GM18499 (cell line): ENCODE data around the gene LRRIQ1.
"Not testable (repeated sequence)": the region's sequence is repeated elsewhere in the genome, so short reads cannot be mapped to it uniquely, and the experiment has no call there.

Source experiments
- ATAC-seq: cut with Tn5 transposase; IDR thresholded peaks from one replicate; pipeline ENCODE4 v1.9.1; 2021; ENCODE audit warnings: moderate number of reproducible peaks; ENCODE audit not compliant: insufficient read depth, unreplicated experiment

LRRIQ1 gene

DNA sequence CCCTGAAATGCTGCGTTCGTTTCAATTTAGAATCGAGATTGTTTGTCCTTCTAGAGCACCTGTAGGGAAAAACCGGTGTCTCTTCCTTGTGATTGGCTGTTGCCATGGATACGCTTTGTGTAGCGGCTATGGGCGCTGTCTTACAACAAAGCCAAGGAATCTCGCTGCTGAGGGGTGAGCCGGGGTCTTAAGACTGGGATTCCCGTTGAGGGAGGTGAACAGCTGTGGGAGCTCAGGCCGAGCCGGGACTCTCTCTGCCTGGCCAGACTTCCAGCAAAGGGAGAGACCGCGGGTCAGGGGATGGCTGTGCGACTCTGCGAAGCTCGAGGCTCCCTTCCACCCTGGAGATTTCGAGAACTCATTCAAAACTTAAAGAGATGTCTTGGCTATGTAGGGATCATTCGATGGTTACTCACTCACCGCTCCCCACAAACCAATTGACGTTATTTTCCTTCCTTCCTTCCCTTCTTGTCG, at the start of gene LRRIQ1, which contains the start of gene TSPAN19:
LRRIQ1 (plus strand) TSS at position 118 of the 474 bp plus-strand sequence. CDS start 1,826 bp downstream, outside the sequence.
TSPAN19 (minus strand) TSS at position 44 of the 474 bp plus-strand sequence. CDS start 6,331 bp downstream, outside the sequence.
- peak; percentile 99 for ATAC-seq

GRCh38 chr12:84986586-84986985, 49.6 kb upstream of the LRRIQ1 start:
- ATAC-seq = no peak

DNA sequence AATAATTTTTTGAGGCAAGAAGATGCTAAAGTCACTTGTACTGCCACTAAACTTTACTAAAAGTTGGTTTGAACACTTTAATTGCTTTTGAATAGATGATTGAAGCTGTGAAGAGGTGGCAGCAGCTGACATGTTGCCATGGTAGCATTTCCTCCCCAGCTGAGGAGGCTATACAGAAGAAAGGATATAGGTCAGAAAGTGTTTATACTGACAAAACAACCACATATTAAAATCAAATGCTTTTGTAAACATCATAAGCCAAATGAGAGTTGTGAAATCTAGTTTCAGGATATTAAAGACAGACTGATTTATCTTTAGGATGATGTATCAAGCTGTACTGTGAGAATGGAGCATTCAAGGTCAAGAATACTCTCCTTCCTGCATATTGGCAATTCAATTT, 41.7 kb upstream of the LRRIQ1 start:
- no peak for ATAC-seq

DNA sequence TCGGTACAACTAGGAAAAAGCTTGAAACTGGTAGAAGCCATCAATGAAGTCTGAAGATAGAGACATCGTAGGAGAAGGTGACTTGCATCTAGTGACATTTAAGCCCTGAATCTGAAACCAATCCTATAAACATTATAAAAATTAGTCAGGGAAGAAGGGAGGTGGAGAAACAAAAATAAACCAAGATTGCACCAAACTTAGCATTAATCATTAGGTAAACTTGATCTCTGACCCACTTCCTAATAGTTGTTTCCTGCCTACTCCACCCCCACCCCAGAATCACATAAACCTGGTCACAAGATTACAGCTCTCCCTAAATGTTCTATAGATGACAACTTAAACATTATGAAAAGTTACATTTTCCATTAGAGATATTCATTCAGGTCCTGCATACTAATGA, 40.5 kb upstream of the LRRIQ1 start:
- ATAC-seq = no peak

DNA sequence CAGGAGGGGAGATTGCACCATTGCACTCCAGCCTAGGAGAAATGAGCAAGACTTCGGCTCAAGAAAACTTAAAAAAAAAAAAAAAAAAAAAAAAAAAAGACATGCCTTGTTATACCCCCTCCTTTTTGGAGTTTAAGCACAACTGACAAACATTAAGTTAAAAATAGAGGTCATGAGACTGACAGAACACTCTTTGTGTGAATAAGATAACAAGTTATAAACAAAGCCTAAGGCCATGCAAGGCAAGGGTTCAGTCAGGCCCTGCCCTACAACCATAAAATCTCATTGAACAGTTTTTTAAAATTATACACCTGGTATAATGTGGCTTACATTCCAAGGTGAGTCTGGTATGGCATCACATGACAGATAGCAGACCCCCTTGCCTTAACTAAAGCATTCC, 39.4 kb upstream of the LRRIQ1 start:
- ATAC-seq = no peak

- ATAC-seq = no peak
These were observed 37.8 kb upstream of the LRRIQ1 start for GRCh38 chr12:84998341-84998740.

DNA sequence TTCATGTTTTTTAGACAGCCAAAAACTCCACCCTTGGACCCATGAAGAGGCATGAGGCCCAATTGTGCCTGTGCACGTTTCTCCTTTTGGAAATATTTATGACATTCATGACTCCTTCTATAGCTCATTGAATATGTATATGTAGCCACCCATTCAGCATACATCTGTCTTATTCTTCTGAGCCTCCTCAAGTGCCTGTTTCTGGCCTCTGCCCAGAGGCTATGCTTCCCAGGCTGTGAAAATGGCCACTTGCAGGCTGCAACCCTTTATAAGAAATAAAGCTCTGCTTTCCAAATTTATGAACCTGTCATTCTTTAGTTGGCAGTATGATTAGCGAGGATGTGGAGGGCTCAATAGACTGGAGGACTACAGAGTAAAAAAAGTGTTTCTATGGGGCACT, 35.4 kb upstream of the LRRIQ1 start:
- ATAC-seq = no peak

GRCh38 chr12:85002778-85003296, 33.3 kb upstream of the LRRIQ1 start:
- no peak for ATAC-seq

GRCh38 chr12:85004204-85004603, 31.9 kb upstream of the LRRIQ1 start:
- ATAC-seq = no peak

DNA sequence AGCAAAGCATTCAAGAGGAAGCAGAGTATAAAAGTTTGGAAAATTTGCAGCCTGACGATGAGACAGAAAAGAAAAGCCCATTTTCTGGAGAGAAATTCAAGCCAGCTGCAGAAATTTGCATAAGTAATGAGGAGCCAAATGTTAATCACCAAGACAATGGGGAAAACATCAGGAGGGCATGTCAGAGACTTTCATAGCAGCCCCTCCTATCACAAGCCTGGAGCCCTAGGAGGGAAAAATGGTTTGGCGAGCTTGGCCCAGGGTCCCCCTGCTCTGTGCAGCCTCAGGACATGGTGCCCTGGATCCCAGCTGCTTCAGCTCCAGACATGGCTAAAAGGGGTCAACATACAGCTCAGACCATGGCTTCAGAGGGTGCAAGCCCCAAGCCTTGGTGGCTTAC, 31.1 kb upstream of the LRRIQ1 start:
- ATAC-seq = not testable (repeated sequence)

DNA sequence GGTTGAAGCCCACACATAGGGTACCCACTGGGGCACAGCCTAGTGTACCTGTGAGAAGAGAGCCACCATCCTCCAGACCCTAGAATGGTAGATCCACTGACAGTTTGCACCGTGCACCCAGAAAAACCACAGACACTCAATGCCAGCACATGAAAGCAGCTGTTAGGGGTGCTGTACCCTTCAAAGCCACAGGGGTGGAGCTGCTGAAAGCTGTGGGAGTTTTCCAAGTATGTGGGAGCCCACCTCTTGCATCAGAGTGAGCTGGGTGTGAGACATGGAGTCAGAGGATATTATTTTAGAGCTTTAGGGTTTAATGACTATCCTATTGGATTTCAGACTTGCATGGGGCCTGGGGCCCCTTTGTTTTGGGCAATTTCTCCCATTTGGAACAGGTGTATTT, 30.5 kb upstream of the LRRIQ1 start:
- ATAC-seq = no peak

- no peak for ATAC-seq
These were observed 29.9 kb upstream of the LRRIQ1 start for GRCh38 chr12:85006206-85006605.

DNA sequence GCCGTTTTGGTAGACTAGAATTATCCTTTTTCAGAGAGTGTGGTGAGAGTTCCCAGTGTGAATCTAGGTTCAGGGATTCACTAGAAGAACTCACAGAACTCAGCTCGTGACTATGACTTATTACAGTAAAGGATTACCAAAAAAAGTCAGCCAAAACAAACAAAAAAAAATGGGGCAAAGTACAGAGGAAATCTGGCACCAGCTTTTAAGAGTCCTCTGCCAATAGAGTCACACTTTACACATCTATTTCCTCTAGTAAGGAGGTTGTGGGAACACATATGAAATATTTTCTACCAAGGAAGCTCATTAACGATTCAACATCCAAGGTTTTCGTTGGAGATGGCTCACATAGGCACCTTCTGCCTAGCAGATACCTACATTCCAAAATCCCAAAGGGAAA, 28.3 kb upstream of the LRRIQ1 start:
- no peak for ATAC-seq

- no peak for ATAC-seq
These were observed 19.7 kb upstream of the LRRIQ1 start for GRCh38 chr12:85016413-85016812.

DNA sequence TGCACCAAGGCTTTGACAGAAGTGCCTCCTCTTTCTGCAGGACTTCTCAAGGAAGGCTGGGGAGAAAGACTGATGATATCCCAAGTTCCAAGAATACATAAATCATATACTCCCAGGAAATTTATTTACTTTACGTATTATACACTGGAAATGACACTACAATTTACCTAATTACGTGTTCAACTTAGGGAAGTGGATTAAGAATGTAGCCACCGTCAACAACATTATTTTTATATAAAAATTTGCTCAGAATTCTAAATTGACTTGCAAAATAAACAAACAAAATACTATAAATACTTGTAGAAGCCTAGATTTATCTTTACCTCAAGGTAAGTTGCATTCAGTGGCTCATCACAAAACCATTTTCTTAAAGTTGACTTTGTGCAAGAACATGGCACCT, 19.0 kb upstream of the LRRIQ1 start:
- no peak for ATAC-seq

DNA sequence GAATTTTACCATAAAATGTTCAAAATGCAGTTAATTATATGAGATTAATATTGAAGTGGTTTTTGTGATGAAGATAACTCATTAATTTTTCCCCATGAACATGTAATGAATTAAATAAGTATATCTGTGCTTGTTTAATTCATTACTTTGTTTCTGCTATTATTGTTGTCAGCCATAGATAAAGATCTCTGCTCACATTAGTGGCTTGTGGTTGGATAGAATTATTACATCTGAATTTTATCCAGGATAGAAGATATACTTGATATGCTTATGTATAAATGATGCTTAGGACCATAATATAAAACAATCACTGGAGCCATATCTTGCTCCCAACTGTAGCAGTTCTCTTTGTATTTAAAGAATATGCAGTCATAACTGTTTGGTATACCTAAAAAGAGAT, 18.5 kb upstream of the LRRIQ1 start:
- ATAC-seq = no peak

DNA sequence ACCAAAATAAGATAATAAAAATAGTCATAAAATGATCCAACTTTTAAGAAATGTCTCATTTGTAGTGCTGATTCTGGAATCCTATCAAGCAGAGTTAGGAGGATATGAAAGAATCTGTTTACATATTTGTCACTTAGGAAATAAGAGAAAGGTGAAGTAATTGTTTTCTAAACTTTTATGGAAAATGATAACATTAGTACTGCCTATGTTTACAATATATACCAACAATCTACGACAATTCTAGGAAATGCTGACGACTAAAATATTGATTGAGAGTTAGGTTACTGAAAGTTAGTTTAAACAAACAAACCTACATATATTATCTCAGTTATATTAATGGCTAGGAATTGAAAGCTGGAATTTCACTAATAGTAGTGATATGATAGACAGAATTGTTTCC, 18.1 kb upstream of the LRRIQ1 start:
- ATAC-seq = no peak

GRCh38 chr12:85029456-85029855, 6.7 kb upstream of the LRRIQ1 start:
- no peak for ATAC-seq

DNA sequence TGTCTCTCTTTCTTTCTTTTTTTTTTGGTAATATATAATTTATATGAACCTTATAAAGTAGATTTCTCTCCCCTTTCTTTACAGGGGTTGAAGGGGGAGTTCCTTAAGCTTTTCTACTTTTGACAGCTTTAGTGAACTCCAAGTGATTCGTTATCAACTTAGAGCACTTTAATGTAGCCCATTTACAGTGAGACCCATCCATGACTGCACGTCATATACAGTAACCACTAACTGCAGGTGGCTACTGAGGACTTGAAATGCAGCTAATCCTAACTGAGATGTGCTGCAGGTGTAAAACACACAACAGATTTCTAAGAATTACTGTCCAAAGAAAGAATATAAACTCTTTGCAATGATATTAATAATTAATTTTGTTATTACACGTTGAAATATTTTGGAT, 582 bp downstream of the LRRIQ1 start:
- no peak for ATAC-seq

GRCh38 chr12:85041395-85041794, 5.2 kb downstream of the LRRIQ1 start:
- ATAC-seq = no peak

GRCh38 chr12:85043829-85044228, 7.7 kb downstream of the LRRIQ1 start:
- no peak for ATAC-seq

- ATAC-seq = no peak
These were observed 21.3 kb downstream of the LRRIQ1 start for GRCh38 chr12:85057370-85057963.
